ENCODE measurements around the gene MON1A.
"Not testable (repeated sequence)": the region's sequence is repeated elsewhere in the genome, so short reads cannot be mapped to it uniquely, and the experiment has no call there.

The MON1A gene

DNA sequence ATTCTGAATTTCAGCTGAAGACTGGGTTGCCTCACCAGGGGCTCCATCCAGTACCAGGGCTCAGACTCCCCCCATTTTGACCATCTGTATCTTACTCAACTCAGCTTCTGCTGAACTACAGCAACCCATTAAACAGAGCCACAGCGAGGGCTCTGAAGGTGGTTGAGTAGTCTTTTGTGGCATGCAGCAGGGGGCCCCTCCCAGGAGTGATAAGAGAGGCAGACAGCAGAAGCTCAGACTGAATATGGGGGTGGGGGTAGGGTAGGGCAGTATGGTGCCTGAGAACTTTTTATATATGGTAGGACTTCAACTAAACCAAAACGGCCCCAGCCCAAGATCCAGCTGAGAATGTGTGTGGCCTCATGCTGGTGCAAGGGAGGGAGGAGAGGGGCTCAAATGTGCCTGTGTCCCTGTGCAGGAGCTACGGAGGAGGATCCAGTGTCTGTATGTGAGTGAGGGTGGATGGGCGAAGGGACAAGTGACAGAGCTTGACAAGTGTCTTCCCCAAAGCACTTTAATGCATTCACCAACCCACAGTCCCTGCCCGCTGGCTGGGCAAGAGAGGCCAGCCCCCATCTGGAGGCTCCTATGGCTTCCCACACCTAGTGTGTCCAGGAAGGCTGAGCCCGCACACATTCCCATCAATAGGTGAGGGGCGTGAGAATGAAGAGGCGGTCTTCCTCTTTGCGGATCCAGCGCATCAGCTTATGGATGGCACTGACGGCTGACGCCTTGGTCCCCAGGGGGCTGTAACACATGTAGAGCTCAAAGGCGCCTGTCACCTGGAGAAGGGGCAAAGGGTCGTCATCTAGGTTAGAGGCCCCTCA, 21.0 kb downstream of the MON1A start:
- TF ChIP-seq ZC3H10 (CRISPR knock-in tag; IDR thresholded peaks at IDR 0.05) (no peak), OSR1 (CRISPR knock-in tag; IDR thresholded peaks at IDR 0.05) (no peak), ARNTL (CRISPR knock-in tag; IDR thresholded peaks at IDR 0.05; ENCODE audit: borderline replicate concordance, low read depth) (no peak), ZNF70 (CRISPR knock-in tag; IDR thresholded peaks at IDR 0.05) (no peak), BACH2 (CRISPR knock-in tag; IDR thresholded peaks at IDR 0.05; ENCODE audit: borderline replicate concordance) (no peak), ESRRG (CRISPR knock-in tag; IDR thresholded peaks at IDR 0.05) (no peak), ZFP3 (CRISPR knock-in tag; IDR thresholded peaks at IDR 0.05) (no peak), PPARA (CRISPR knock-in tag; IDR thresholded peaks at IDR 0.05; ENCODE audit: borderline replicate concordance) (no peak), GLIS3 (CRISPR knock-in tag; IDR thresholded peaks at IDR 0.05) (no peak), SNAI2 (CRISPR knock-in tag; IDR thresholded peaks at IDR 0.05) (no peak), TCF4 (CRISPR knock-in tag; IDR thresholded peaks at IDR 0.05; ENCODE audit: borderline replicate concordance) (no peak)
- TF ChIP-seq, protein P1, sequence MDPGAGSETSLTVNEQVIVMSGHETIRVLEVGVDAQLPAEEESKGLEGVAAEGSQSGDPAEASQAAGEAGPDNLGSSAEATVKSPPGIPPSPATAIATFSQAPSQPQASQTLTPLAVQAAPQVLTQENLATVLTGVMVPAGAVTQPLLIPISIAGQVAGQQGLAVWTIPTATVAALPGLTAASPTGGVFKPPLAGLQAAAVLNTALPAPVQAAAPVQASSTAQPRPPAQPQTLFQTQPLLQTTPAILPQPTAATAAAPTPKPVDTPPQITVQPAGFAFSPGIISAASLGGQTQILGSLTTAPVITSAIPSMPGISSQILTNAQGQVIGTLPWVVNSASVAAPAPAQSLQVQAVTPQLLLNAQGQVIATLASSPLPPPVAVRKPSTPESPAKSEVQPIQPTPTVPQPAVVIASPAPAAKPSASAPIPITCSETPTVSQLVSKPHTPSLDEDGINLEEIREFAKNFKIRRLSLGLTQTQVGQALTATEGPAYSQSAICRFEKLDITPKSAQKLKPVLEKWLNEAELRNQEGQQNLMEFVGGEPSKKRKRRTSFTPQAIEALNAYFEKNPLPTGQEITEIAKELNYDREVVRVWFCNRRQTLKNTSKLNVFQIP (CRISPR knock-in tag; IDR thresholded peaks at IDR 0.05; ENCODE audit: borderline replicate concordance, low read depth), result no peak
- TF ChIP-seq, protein P2, sequence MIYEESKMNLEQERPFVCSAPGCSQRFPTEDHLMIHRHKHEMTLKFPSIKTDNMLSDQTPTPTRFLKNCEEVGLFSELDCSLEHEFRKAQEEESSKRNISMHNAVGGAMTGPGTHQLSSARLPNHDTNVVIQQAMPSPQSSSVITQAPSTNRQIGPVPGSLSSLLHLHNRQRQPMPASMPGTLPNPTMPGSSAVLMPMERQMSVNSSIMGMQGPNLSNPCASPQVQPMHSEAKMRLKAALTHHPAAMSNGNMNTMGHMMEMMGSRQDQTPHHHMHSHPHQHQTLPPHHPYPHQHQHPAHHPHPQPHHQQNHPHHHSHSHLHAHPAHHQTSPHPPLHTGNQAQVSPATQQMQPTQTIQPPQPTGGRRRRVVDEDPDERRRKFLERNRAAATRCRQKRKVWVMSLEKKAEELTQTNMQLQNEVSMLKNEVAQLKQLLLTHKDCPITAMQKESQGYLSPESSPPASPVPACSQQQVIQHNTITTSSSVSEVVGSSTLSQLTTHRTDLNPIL (CRISPR knock-in tag; IDR thresholded peaks at IDR 0.05; ENCODE audit: low read depth), result no peak
- TF ChIP-seq, protein P3, sequence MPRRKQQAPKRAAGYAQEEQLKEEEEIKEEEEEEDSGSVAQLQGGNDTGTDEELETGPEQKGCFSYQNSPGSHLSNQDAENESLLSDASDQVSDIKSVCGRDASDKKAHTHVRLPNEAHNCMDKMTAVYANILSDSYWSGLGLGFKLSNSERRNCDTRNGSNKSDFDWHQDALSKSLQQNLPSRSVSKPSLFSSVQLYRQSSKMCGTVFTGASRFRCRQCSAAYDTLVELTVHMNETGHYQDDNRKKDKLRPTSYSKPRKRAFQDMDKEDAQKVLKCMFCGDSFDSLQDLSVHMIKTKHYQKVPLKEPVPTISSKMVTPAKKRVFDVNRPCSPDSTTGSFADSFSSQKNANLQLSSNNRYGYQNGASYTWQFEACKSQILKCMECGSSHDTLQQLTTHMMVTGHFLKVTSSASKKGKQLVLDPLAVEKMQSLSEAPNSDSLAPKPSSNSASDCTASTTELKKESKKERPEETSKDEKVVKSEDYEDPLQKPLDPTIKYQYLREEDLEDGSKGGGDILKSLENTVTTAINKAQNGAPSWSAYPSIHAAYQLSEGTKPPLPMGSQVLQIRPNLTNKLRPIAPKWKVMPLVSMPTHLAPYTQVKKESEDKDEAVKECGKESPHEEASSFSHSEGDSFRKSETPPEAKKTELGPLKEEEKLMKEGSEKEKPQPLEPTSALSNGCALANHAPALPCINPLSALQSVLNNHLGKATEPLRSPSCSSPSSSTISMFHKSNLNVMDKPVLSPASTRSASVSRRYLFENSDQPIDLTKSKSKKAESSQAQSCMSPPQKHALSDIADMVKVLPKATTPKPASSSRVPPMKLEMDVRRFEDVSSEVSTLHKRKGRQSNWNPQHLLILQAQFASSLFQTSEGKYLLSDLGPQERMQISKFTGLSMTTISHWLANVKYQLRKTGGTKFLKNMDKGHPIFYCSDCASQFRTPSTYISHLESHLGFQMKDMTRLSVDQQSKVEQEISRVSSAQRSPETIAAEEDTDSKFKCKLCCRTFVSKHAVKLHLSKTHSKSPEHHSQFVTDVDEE (CRISPR knock-in tag; IDR thresholded peaks at IDR 0.05), result no peak
- TF ChIP-seq, protein P4, sequence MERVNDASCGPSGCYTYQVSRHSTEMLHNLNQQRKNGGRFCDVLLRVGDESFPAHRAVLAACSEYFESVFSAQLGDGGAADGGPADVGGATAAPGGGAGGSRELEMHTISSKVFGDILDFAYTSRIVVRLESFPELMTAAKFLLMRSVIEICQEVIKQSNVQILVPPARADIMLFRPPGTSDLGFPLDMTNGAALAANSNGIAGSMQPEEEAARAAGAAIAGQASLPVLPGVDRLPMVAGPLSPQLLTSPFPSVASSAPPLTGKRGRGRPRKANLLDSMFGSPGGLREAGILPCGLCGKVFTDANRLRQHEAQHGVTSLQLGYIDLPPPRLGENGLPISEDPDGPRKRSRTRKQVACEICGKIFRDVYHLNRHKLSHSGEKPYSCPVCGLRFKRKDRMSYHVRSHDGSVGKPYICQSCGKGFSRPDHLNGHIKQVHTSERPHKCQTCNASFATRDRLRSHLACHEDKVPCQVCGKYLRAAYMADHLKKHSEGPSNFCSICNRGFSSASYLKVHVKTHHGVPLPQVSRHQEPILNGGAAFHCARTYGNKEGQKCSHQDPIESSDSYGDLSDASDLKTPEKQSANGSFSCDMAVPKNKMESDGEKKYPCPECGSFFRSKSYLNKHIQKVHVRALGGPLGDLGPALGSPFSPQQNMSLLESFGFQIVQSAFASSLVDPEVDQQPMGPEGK (CRISPR knock-in tag; IDR thresholded peaks at IDR 0.05; ENCODE audit: borderline replicate concordance), result no peak
- TF ChIP-seq, protein P5, sequence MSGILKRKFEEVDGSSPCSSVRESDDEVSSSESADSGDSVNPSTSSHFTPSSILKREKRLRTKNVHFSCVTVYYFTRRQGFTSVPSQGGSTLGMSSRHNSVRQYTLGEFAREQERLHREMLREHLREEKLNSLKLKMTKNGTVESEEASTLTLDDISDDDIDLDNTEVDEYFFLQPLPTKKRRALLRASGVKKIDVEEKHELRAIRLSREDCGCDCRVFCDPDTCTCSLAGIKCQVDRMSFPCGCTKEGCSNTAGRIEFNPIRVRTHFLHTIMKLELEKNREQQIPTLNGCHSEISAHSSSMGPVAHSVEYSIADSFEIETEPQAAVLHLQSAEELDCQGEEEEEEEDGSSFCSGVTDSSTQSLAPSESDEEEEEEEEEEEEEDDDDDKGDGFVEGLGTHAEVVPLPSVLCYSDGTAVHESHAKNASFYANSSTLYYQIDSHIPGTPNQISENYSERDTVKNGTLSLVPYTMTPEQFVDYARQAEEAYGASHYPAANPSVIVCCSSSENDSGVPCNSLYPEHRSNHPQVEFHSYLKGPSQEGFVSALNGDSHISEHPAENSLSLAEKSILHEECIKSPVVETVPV (CRISPR knock-in tag; IDR thresholded peaks at IDR 0.05), result no peak
- no peak for ATAC-seq

DNA sequence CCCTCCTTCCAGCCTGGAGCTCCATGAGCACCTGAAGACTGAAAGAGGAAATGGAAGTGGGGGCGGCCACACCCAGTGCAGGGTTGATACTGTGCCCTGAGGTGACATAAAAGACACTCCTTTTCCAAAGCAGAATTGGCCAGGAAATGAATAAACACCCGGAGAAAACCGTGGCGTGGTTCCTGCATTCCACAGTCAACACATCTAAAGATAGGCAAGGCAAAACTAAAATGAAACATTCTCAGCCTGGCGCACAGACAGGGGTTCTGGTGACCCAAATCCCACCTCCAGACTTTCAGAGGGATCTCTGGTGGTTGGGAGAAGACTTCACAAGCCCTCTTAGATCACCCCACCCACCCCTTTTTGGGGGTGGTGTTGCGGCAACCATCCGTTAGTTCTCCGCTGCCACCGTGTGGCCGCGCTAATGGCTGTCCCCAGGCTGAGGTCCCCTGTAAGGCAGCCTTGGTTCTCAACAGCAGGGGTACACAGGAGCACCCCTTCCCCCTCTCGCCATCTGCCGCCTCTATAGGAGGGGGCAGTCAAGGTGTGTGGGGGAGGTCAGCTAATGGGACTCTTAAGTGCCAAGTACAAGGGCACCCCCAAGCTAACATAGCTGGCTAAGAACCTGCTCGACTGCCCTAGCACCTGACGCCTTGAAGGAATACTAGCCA, 23.4 kb downstream of the MON1A start:
- no peak for TF ChIP-seq TOX (CRISPR knock-in tag; IDR thresholded peaks at IDR 0.05; ENCODE audit: borderline replicate concordance)
- TF ChIP-seq ARNTL (CRISPR knock-in tag; IDR thresholded peaks at IDR 0.05; ENCODE audit: borderline replicate concordance, low read depth), result no peak
- TF ChIP-seq ZNF70 (CRISPR knock-in tag; IDR thresholded peaks at IDR 0.05), result no peak
- TF ChIP-seq ZFP3 (CRISPR knock-in tag; IDR thresholded peaks at IDR 0.05), result no peak
- no peak for TF ChIP-seq ZFP30 (CRISPR knock-in tag; IDR thresholded peaks at IDR 0.05)
- no peak for TF ChIP-seq RARB (CRISPR knock-in tag; IDR thresholded peaks at IDR 0.05)
- no peak for TF ChIP-seq ZNF8 (CRISPR knock-in tag; IDR thresholded peaks at IDR 0.05)
- no peak for TF ChIP-seq GLIS3 (CRISPR knock-in tag; IDR thresholded peaks at IDR 0.05)
- peak; percentile 41; the same call in 2 of the 3 replicates for ATAC-seq

DNA sequence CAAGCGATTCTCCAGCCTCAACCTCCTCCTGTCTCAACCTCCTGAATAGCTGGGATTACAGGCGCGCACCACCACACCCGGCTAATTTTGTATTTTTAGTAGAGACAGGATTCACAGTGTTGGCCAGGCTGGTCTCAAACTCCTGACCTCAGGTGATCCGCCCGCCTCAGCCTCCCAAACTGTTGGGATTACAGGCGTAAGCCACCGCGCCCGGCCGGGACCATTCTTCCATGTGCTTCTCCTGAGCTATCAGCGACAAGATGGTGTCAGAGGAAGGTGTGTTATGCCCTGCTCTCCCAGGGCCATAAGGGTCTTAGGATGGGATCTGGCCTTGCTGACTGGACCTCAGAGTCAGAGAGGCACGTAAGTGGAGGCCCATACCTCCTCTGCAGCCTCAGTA, 25.2 kb downstream of the MON1A start:
- not testable (repeated sequence) for ATAC-seq

Data from SK-N-SH treated with all-trans-retinoic acid at 6 μM for 48 hours (cell line).